ENCODE results near the gene FOXQ1. TPM values are rescaled to one million over a fixed set of nuclear protein-coding genes. Genes with fewer than 3 reads are reported as not detected.

FOXQ1 gene
- total RNA-seq, 1 donor from 2014 or later = 12.3 TPM

GRCh38 chr6:1346101-1346500 lies 34.2 kb downstream of the FOXQ1 start:
- no peaks in the 10 kb centered on the region for H3K36me3 ChIP-seq
- TF ChIP-seq, protein P1, sequence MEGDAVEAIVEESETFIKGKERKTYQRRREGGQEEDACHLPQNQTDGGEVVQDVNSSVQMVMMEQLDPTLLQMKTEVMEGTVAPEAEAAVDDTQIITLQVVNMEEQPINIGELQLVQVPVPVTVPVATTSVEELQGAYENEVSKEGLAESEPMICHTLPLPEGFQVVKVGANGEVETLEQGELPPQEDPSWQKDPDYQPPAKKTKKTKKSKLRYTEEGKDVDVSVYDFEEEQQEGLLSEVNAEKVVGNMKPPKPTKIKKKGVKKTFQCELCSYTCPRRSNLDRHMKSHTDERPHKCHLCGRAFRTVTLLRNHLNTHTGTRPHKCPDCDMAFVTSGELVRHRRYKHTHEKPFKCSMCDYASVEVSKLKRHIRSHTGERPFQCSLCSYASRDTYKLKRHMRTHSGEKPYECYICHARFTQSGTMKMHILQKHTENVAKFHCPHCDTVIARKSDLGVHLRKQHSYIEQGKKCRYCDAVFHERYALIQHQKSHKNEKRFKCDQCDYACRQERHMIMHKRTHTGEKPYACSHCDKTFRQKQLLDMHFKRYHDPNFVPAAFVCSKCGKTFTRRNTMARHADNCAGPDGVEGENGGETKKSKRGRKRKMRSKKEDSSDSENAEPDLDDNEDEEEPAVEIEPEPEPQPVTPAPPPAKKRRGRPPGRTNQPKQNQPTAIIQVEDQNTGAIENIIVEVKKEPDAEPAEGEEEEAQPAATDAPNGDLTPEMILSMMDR (IDR thresholded peaks at IDR 0.05) = no peak
- H3K27ac ChIP-seq = peak overlapping the region; percentile 43
- H3K4me3 ChIP-seq = no peak overlapping the region
- no peak for DNase-seq
- H3K4me1 ChIP-seq = peaks cover 26% of the 10 kb centered on the region
- ATAC-seq = no peak
- H3K9me3 ChIP-seq = no peaks in the 10 kb centered on the region
- H3K27me3 ChIP-seq = no peaks in the 10 kb centered on the region
- intact Hi-C loops (cut with DNase I) = no loop called here

- ATAC-seq = peak; percentile 49
- Histone ChIP-seq H3K36me3 (no peaks in the 10 kb centered on the region), H3K27ac (peak overlapping the region; percentile 43), H3K4me3 (no peak overlapping the region), H3K4me1 (peaks cover 26% of the 10 kb centered on the region), H3K9me3 (no peaks in the 10 kb centered on the region), H3K27me3 (no peaks in the 10 kb centered on the region)
- intact Hi-C loops (cut with DNase I) = no loop called here
- no peak for DNase-seq
- TF ChIP-seq, protein P1 (IDR thresholded peaks at IDR 0.05) = no peak
Measured at GRCh38 chr6:1346558-1347091, 34.7 kb downstream of the FOXQ1 start.

- ATAC-seq (peak; percentile 73), DNase-seq (no peak)
- intact Hi-C loops (cut with DNase I) = no loop called here
- Histone ChIP-seq H3K4me1 (peaks cover 26% of the 10 kb centered on the region), H3K27me3 (no peaks in the 10 kb centered on the region), H3K4me3 (no peak overlapping the region), H3K36me3 (no peaks in the 10 kb centered on the region), H3K27ac (peak overlapping the region; percentile 43), H3K9me3 (no peaks in the 10 kb centered on the region)
- TF ChIP-seq, protein P1 (IDR thresholded peaks at IDR 0.05) = no peak
Measured at GRCh38 chr6:1347161-1347560, 35.3 kb downstream of the FOXQ1 start.

DNA sequence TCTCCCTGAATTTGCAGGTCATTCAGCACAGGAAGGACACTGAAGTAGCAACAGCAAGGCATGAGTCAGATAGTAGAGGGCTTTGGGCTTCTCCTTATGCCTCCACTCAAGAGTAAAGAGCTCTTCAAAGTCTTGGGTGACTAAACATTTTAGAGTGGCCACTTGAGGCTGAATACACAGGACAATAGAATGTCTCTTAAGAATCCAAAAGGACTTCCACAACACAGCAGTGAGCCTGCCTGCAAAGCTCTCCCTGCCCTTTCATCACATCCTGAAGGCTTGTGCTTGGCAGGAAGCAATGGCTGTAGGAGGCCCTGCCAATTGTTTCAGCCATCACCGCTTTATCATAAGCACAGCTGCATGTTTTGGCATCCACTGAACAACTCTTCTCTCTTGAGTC lies 36.8 kb downstream of the FOXQ1 start:
- intact Hi-C loops (cut with DNase I) = no loop called here
- Histone ChIP-seq H3K27ac (peak overlapping the region; percentile 44), H3K9me3 (no peaks in the 10 kb centered on the region), H3K36me3 (no peaks in the 10 kb centered on the region), H3K4me3 (no peak overlapping the region), H3K27me3 (no peaks in the 10 kb centered on the region), H3K4me1 (peaks cover 26% of the 10 kb centered on the region)
- ATAC-seq (peak; percentile 96), DNase-seq (no peak)
- TF ChIP-seq, protein P1 (IDR thresholded peaks at IDR 0.05) = no peak

DNA sequence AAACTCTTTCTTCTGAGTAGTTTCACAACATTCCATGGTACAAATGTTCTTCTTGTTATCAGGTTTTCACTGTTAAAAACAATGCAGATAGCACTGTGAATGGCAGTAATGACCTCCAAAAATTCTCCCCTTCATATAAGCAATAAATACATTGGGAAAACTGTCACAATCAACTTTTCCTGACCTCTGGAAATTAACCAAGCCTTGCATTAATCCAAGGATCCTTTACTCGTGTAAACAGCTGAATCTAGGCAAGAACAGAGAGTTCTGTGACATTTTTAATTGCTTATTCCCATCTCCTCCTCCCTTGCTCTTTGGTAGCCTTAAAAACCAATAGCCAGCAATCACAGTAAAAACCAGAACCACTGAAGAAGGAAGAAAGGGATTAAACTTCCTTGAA lies 37.8 kb downstream of the FOXQ1 start:
- ATAC-seq = no peak
- no peak for DNase-seq
- Histone ChIP-seq H3K27me3 (no peaks in the 10 kb centered on the region), H3K27ac (no peak overlapping the region), H3K4me1 (peaks cover 26% of the 10 kb centered on the region), H3K36me3 (no peaks in the 10 kb centered on the region), H3K9me3 (no peaks in the 10 kb centered on the region), H3K4me3 (no peak overlapping the region)
- TF ChIP-seq, protein P1 (IDR thresholded peaks at IDR 0.05) = no peak
- intact Hi-C loops (cut with DNase I) = no loop called here

Measured in upper lobe of right lung (tissue), 1 donor.